ENCODE data around the gene PRPSAP1.

DNA sequence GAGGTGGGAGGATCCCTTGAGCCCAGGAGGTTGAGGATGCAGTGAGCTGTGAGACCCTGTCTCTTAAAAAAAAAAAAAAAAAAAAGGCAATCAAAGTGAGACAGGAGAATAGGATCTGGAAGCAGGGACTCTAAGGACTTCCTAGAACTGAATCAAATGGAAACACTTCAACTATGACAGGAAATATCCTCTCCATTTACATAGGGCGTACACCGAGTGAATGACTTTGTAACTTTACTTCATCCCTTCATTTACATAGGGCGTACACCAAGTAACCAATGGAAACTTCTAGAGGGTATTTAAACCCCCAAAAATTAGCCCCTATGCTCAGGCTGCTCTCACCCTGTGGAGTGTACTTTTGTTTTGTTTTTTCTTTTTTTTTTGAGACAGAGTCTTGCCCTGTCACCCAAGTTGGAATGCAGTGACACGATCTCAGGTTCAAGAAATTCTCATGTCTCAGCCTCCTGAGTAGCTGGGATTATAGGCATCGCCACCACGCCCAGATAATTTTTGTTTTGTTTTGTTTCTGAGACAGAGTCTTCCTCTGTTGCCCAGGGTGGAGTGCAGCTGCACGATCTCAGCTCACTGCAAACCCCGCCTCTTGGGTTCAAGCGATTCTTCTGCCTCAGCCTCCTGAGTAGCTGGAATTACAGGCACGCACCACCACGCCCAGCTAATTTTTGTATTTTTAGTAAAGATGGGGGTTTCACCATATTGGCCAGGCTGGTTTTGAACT, 9.6 kb upstream of the PRPSAP1 start:
- no peak for TF ChIP-seq EZH2 (IDR thresholded peaks at IDR 0.05; ENCODE audit: low read depth)
- TF ChIP-seq CTCF (conservative IDR thresholded peaks at IDR 0.05), result no peak
